Stimulated activated CD8-positive, alpha-beta memory T cell treated with anti-CD3 and anti-CD28 coated beads, Interleukin-4, amount 100 ng/mL, for 1 hour (primary cell): ENCODE data around the gene ZNF619.

ENCODE experiments used
- DNase-seq, 2 donors: peaks; one replicate each; pipeline ENCODE4 v3.0.0-alpha.2; 2020; ENCODE audit warnings: low read depth in 2 of 2, low spot score in 1 of 2

ZNF619 gene

DNA sequence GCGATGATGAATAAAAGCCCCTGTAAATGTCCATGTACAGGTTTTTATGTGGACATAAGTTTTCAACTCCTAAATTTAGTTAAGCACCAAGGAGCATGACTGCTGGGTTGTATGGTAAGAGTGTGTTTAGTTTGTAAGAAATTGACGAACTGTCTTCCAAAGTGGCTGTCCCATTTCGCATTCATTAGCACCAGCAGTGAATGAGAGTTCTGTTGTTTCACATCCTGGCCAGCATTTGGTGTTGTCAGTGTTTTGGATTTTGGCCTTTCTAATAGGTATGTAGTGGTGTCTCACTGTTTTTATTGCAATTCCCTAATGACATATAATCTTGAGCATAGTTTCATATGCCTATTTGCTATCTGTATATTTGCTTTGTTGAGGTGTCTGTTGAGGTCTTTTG lies 51.5 kb downstream of the ZNF619 start:
- DNase-seq: no peak

DNA sequence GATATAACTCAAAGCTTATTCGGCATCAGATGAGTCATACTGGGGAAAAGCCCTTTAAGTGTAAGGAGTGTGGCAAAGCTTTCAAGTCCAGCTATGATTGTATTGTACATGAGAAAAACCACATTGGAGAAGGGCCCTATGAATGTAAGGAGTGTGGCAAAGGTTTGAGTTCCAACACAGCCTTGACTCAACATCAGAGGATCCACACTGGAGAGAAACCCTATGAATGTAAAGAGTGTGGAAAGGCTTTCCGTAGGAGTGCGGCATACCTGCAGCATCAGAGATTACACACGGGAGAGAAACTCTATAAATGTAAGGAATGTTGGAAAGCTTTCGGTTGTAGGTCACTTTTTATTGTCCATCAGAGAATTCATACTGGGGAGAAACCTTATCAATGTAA lies 55.3 kb downstream of the ZNF619 start:
- no peak for DNase-seq

DNA sequence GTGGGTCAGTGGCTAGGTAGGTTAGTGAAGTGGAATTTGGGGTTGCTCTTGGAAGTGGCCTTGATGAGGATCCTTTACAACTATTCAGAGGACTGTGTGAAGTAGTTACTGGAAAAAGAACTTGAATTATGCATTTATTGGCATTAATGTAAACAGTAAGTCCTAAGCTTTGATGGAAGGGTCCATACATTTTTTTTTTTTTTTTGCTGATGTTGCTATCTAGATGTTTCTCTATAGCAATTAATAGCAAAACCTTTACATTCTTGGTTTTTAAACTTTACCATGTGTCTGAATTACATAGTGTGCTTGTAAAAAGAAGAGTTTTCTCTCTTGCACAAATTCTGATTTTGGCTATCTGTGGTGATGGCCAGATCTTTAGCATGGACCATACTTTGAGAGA lies 57.4 kb downstream of the ZNF619 start:
- DNase-seq: no peak
